ENCODE measurements around the gene FAM162A. TPM values are rescaled to one million over a fixed set of nuclear protein-coding genes. Genes with fewer than 3 reads are reported as not detected.

The FAM162A gene
- total RNA-seq, 1 donor from 2014 or later = 14.3 TPM

DNA sequence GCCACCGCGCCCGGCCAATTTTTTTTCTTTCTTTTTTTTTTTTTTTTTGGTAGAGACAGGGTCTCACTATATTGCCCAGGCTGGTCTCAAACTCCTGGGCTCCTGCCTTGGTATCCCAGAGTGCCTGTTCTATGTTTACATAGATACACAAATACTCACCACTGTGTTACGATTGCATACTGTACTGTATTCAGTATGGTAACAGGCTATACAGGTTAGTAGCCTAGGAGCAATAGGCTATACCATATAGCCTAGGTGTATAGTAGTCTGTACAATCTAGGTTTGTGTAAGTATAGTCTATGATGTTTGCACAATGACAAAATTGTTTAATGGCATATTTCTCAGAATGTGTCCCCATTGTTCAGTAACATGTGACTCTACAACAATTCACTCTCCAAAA, 32.4 kb upstream of the FAM162A start:
- no peak for DNase-seq (ENCODE audit: low read depth)
- Histone ChIP-seq H3K27me3 (ENCODE audit: control insufficient read depth, insufficient read depth, low read length) (no peaks in the 10 kb centered on the region), H3K36me3 (ENCODE audit: control insufficient read depth, insufficient read depth, low read length) (no peaks in the 10 kb centered on the region), H3K4me3 (ENCODE audit: low read depth, low read length) (no peak overlapping the region)
- TF ChIP-seq, protein P1, sequence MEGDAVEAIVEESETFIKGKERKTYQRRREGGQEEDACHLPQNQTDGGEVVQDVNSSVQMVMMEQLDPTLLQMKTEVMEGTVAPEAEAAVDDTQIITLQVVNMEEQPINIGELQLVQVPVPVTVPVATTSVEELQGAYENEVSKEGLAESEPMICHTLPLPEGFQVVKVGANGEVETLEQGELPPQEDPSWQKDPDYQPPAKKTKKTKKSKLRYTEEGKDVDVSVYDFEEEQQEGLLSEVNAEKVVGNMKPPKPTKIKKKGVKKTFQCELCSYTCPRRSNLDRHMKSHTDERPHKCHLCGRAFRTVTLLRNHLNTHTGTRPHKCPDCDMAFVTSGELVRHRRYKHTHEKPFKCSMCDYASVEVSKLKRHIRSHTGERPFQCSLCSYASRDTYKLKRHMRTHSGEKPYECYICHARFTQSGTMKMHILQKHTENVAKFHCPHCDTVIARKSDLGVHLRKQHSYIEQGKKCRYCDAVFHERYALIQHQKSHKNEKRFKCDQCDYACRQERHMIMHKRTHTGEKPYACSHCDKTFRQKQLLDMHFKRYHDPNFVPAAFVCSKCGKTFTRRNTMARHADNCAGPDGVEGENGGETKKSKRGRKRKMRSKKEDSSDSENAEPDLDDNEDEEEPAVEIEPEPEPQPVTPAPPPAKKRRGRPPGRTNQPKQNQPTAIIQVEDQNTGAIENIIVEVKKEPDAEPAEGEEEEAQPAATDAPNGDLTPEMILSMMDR (IDR thresholded peaks at IDR 0.05; ENCODE audit: insufficient read depth, low read length, poor library complexity, severe bottlenecking) = no peak

DNA sequence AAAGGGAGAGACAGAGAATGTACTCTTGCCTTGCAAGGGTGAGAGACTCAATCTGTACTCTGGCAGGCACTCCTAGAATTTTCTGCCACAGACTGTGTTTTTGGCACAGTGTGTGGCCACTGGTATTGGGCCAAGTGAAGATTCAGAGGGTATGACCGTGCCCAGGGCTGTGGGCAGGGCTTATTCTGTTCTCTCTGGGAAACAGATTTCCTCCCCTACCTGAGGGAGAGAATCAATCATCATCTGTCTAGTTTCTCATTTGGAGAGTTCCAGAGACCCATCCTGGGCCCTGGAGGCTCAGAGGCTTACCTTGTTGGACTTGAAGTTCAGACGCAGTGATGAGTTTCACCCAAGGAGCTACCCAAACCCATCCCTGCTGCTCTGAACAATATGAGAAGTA, 30.8 kb upstream of the FAM162A start:
- DNase-seq (ENCODE audit: low read depth) = no peak
- H3K4me3 ChIP-seq (ENCODE audit: low read depth, low read length) = no peak overlapping the region
- TF ChIP-seq, protein P1 (IDR thresholded peaks at IDR 0.05; ENCODE audit: insufficient read depth, low read length, poor library complexity, severe bottlenecking) = no peak

DNA sequence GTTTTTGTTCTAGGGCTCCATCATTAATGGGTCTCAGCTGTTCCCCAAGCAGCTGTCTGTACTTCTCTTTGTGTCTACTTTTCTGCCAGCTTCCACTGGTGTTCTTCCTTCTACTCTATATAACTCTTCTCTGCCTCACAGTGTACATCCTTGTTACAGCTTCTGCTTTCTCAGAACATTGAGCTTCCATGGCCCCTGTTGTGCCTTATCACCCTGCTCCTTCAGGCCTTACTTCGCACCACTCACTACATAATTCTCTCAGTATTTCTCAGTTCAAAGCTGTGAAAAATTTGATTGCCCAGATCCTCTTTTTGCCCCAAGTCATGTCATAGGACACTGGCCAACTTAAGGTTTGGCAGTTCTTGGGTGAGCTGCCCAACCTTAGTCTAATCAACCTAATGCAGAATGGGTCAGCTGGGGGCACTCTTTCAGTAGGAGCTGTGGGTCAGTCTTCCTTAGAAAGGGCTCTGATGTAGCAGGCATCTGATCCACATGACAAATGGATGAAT, 30.0 kb upstream of the FAM162A start:
- Histone ChIP-seq H3K36me3 (ENCODE audit: control insufficient read depth, insufficient read depth, low read length) (no peaks in the 10 kb centered on the region), H3K27me3 (ENCODE audit: control insufficient read depth, insufficient read depth, low read length) (no peaks in the 10 kb centered on the region), H3K4me3 (ENCODE audit: low read depth, low read length) (no peak overlapping the region)
- TF ChIP-seq, protein P1 (IDR thresholded peaks at IDR 0.05; ENCODE audit: insufficient read depth, low read length, poor library complexity, severe bottlenecking) = no peak
- DNase-seq (ENCODE audit: low read depth) = no peak

More for the DNA sequence above, 30.8 kb upstream of the FAM162A start:
- Histone ChIP-seq H3K27me3 (ENCODE audit: control insufficient read depth, insufficient read depth, low read length) (no peaks in the 10 kb centered on the region), H3K36me3 (ENCODE audit: control insufficient read depth, insufficient read depth, low read length) (no peaks in the 10 kb centered on the region)

DNA sequence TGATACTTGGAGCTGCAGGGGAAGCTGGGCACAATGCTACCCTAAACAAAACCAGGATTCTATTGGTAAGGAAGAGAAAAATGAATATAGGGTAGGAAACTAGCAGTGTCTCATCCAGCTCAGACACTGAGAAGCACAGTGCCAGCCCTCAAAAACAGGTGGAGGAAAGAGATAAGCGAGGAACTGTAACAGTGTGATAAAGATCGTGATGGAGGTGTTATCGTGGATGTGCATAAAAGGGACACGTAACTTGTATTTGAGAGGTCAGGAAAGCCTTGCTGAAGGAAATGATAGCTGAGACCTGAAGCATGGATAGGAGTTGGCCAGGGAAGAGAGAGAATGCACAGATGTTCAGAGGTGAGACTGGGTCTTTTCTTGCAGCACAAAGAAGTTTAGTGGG, 28.4 kb upstream of the FAM162A start:
- Histone ChIP-seq H3K4me3 (ENCODE audit: low read depth, low read length) (no peak overlapping the region), H3K36me3 (ENCODE audit: control insufficient read depth, insufficient read depth, low read length) (no peaks in the 10 kb centered on the region), H3K27me3 (ENCODE audit: control insufficient read depth, insufficient read depth, low read length) (no peaks in the 10 kb centered on the region)
- TF ChIP-seq, protein P1 (IDR thresholded peaks at IDR 0.05; ENCODE audit: insufficient read depth, low read length, poor library complexity, severe bottlenecking) = no peak
- DNase-seq (ENCODE audit: low read depth) = no peak

DNA sequence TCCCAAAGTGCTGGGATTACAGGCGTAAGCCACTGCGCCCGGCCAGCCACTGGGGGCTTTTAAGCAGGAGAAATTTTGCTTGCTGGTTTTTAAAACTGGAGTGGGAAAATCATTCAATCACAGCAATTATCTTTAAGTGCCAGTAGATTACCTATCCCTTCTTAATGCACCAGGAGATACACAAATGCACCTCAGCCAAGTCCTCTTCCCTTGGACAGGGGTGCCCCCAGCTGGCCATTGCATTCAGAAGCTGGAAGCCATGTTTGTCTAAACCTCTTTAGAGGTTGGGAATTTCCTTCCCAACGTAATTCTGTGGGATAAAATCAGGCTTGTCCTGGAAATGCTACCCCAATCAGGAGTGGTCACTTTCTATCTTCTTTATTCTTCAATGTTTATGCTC, 27.6 kb upstream of the FAM162A start:
- no peak for DNase-seq (ENCODE audit: low read depth)
- no peaks in the 10 kb centered on the region for H3K36me3 ChIP-seq (ENCODE audit: control insufficient read depth, insufficient read depth, low read length)
- no peak overlapping the region for H3K4me3 ChIP-seq (ENCODE audit: low read depth, low read length)
- TF ChIP-seq, protein P1 (IDR thresholded peaks at IDR 0.05; ENCODE audit: insufficient read depth, low read length, poor library complexity, severe bottlenecking) = peak; percentile 46
- H3K27me3 ChIP-seq (ENCODE audit: control insufficient read depth, insufficient read depth, low read length) = no peaks in the 10 kb centered on the region
